Heart left ventricle (tissue), 13 donors: ENCODE results near the gene TMEM80.
A peak's percentile ranks its signal among the peaks of the same experiment; 100 is the strongest.

Experiments
- POLR2A ChIP-seq, 2 donors: fragments of 450-650 bp; IDR thresholded peaks; one replicate each; pipeline ENCODE4 v1.6.1; 2017; ENCODE audit warnings: antibody characterized with exemption in 2 of 2, mild to moderate bottlenecking in 2 of 2, moderate library complexity in 2 of 2
- TF ChIP-seq, protein P1 (sequence below), 12 donors: fragments of 200-600 bp; sonication (generic) in 4 of 12; IDR thresholded peaks; one replicate each; pipeline versions ENCODE4 v1.5.0 to v1.8.0; 2018 to 2022; ENCODE audit warnings: antibody characterized with exemption in 12 of 12, mild to moderate bottlenecking in 5 of 12
- donor health status: ischemic (EF 13 %, LVEDD 7.1; RV severe dilation, severe dysfunction).
- donor health status: DM: no; HTN: yes; CAD: no.
- donor health status: DM: no; HTN: no; CAD: no.
- donor health status: ischemic (EF 25% LVEDD 6.9; RV normal size, moderate dysfunction).
- donor health status: ischemic (EF 25% LVEDD 5.7; RV mildly dilated, moderate dysfunction).
- donor health status: ischemic (EF 35%, LVEDD 5.7; RV mildly dilated, moderate dysfunction).
- donor health status: nonischemic (EF 11% LVEDD 7.7; RV severe dilation, severe dysfunction).
- donor health status: DM: yes; HTN: yes; CAD: no.
- donor health status: PGD.
- donor health status: ischemic (EF 29% LVEDD 5.4; RV normal size, mild dysfunction).
- donor health status: nonischemic (EF 23%, LVEDD 6.1; RV moderate dilation, normal function).

DNA sequence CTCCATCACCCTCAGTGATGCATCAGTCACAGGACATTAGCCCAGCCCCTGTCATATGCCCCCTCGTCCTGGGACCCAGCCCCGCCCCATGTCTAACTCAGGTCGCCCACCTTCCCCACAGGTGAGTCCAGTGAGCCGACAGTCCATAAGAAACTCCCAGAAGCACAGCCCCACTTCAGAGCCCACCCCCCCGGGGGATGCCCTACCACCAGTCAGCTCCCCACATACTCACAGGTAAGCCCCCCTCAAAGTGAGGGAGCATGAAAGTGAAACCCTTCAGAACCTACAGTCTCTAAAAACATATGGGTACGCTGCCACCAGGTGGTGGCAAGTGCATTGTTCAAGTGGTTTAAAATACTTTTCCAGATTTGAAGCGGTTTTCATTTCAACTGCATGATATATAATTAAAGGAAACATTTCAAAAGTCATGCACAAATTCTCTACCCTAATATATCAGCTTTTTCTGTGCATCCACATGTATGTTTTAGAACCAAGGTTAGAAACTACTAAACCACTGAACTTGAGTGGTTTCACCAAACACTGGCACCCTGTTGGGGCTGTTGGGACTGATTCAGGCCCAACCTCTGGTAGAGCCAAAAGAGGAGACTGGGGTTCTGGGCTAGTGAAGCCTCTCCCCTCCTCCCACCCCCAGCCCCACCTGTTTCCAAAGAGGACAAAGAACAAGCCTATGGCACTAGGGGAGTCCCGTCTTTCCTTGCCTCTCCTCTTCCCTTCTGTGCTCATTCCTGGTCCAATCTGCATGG is 27.7 kb downstream of the TMEM80 start:
- TF ChIP-seq, protein P1, sequence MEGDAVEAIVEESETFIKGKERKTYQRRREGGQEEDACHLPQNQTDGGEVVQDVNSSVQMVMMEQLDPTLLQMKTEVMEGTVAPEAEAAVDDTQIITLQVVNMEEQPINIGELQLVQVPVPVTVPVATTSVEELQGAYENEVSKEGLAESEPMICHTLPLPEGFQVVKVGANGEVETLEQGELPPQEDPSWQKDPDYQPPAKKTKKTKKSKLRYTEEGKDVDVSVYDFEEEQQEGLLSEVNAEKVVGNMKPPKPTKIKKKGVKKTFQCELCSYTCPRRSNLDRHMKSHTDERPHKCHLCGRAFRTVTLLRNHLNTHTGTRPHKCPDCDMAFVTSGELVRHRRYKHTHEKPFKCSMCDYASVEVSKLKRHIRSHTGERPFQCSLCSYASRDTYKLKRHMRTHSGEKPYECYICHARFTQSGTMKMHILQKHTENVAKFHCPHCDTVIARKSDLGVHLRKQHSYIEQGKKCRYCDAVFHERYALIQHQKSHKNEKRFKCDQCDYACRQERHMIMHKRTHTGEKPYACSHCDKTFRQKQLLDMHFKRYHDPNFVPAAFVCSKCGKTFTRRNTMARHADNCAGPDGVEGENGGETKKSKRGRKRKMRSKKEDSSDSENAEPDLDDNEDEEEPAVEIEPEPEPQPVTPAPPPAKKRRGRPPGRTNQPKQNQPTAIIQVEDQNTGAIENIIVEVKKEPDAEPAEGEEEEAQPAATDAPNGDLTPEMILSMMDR (IDR thresholded peaks at IDR 0.05) = peak; percentile 46 to 78 (median 64)
- TF ChIP-seq POLR2A (IDR thresholded peaks at IDR 0.05) = no peak
